ENCODE data around the gene DYRK1B.

DNA sequence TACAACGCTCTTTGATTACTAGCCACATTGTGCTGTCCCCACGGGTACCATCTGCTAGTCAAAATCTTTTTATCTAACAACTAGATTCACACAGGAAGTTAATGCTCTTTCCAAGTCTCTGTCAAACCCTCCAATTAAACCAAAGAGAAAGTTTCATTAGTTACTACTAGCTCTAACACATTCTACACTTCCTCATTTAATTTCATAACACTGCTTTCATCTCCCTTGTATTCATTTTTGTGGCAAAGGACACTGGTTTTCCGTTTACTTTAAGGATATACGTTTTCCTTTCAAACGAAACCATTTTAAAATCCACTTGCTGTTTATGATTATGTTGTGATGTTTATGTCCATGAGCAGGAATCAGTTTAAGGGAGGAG, 5.3 kb downstream of the DYRK1B start:
- TF ChIP-seq, protein P1, sequence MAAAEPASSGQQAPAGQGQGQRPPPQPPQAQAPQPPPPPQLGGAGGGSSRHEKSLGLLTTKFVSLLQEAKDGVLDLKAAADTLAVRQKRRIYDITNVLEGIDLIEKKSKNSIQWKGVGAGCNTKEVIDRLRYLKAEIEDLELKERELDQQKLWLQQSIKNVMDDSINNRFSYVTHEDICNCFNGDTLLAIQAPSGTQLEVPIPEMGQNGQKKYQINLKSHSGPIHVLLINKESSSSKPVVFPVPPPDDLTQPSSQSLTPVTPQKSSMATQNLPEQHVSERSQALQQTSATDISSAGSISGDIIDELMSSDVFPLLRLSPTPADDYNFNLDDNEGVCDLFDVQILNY (CRISPR knock-in tag; IDR thresholded peaks at IDR 0.05): no peak
- no peak for TF ChIP-seq ESRRA (CRISPR knock-in tag; IDR thresholded peaks at IDR 0.05; ENCODE audit: borderline replicate concordance)
- TF ChIP-seq, protein P2, sequence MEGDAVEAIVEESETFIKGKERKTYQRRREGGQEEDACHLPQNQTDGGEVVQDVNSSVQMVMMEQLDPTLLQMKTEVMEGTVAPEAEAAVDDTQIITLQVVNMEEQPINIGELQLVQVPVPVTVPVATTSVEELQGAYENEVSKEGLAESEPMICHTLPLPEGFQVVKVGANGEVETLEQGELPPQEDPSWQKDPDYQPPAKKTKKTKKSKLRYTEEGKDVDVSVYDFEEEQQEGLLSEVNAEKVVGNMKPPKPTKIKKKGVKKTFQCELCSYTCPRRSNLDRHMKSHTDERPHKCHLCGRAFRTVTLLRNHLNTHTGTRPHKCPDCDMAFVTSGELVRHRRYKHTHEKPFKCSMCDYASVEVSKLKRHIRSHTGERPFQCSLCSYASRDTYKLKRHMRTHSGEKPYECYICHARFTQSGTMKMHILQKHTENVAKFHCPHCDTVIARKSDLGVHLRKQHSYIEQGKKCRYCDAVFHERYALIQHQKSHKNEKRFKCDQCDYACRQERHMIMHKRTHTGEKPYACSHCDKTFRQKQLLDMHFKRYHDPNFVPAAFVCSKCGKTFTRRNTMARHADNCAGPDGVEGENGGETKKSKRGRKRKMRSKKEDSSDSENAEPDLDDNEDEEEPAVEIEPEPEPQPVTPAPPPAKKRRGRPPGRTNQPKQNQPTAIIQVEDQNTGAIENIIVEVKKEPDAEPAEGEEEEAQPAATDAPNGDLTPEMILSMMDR (IDR thresholded peaks at IDR 0.05): no peak
- TF ChIP-seq FOXP1 (CRISPR knock-in tag; IDR thresholded peaks at IDR 0.05; ENCODE audit: borderline replicate concordance): no peak
- no peak for TF ChIP-seq ELF4 (CRISPR knock-in tag; IDR thresholded peaks at IDR 0.05; ENCODE audit: low read depth)
- TF ChIP-seq TEAD4 (CRISPR knock-in tag; IDR thresholded peaks at IDR 0.05): no peak

All from WTC11 (cell line).